Chondrocyte (in vitro differentiated cells): ENCODE results near the gene DSCAM. TPM values are rescaled to one million over a fixed set of nuclear protein-coding genes. Genes with fewer than 3 reads are reported as not detected.

Source experiments
- DNase-seq: peaks from one replicate; pipeline ENCODE4 v3.0.0; 2021; ENCODE audit warnings: mixed read lengths, low spot score
- H3K27ac Mint-ChIP-seq: one replicate; pipeline ENCODE4 v1.8.0; 2021; ENCODE audit warnings: mild to moderate bottlenecking, moderate library complexity, mixed read lengths; ENCODE audit not compliant: unreplicated experiment
- H3K27me3 Mint-ChIP-seq: 2 replicates; pipeline ENCODE4 v1.8.0; 2021; ENCODE audit warnings: low read depth, mixed read lengths
- H3K36me3 Mint-ChIP-seq: 2 replicates; pipeline ENCODE4 v1.8.0; 2021; ENCODE audit warnings: low read depth, mixed read lengths
- H3K4me1 Mint-ChIP-seq: 2 replicates; pipeline ENCODE4 v1.8.0; 2021; ENCODE audit warnings: low read depth, mild to moderate bottlenecking, mixed read lengths
- H3K4me3 Mint-ChIP-seq: one replicate; pipeline ENCODE4 v1.8.0; 2021; ENCODE audit warnings: mild to moderate bottlenecking, moderate library complexity, mixed read lengths; ENCODE audit not compliant: unreplicated experiment
- H3K9me3 Mint-ChIP-seq: 2 replicates; pipeline ENCODE4 v1.8.0; 2021; ENCODE audit warnings: low read depth, mixed read lengths
- total RNA-seq: library from RNA; stranded (reverse); gene quantifications from 3 replicates; pipeline ENCODE4 v1.2.1, GENCODE V29; 2021
- TF ChIP-seq, protein P1 (sequence below): fragments of 200-600 bp; sonication (generic); IDR thresholded peaks from 2 replicates; pipeline ENCODE4 v1.5.0; 2021; ENCODE audit warnings: antibody characterized with exemption, mild to moderate bottlenecking, moderate library complexity

DSCAM gene
- total RNA-seq, 1 donor from 2014 or later: not detected

GRCh38 chr21:40689840-40690360 is 157.1 kb downstream of the DSCAM start:
- no peak for DNase-seq
- H3K9me3 Mint-ChIP-seq: peaks cover 2% of the 10 kb centered on the region
- TF ChIP-seq, protein P1, sequence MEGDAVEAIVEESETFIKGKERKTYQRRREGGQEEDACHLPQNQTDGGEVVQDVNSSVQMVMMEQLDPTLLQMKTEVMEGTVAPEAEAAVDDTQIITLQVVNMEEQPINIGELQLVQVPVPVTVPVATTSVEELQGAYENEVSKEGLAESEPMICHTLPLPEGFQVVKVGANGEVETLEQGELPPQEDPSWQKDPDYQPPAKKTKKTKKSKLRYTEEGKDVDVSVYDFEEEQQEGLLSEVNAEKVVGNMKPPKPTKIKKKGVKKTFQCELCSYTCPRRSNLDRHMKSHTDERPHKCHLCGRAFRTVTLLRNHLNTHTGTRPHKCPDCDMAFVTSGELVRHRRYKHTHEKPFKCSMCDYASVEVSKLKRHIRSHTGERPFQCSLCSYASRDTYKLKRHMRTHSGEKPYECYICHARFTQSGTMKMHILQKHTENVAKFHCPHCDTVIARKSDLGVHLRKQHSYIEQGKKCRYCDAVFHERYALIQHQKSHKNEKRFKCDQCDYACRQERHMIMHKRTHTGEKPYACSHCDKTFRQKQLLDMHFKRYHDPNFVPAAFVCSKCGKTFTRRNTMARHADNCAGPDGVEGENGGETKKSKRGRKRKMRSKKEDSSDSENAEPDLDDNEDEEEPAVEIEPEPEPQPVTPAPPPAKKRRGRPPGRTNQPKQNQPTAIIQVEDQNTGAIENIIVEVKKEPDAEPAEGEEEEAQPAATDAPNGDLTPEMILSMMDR: no peak
- no peaks in the 10 kb centered on the region for H3K27me3 Mint-ChIP-seq
- H3K4me3 Mint-ChIP-seq: no peak overlapping the region
- H3K4me1 Mint-ChIP-seq: peaks cover 1% of the 10 kb centered on the region
- H3K36me3 Mint-ChIP-seq: no peaks in the 10 kb centered on the region
- H3K27ac Mint-ChIP-seq: no peak overlapping the region

GRCh38 chr21:40689217-40689616 is 157.7 kb downstream of the DSCAM start:
- peaks cover 4% of the 10 kb centered on the region for H3K4me1 Mint-ChIP-seq
- H3K27me3 Mint-ChIP-seq: no peaks in the 10 kb centered on the region
- TF ChIP-seq, protein P1: no peak
- H3K4me3 Mint-ChIP-seq: no peak overlapping the region
- peaks cover 2% of the 10 kb centered on the region for H3K9me3 Mint-ChIP-seq
- H3K36me3 Mint-ChIP-seq: no peaks in the 10 kb centered on the region
- DNase-seq: no peak
- no peak overlapping the region for H3K27ac Mint-ChIP-seq

GRCh38 chr21:40688106-40688864 is 158.7 kb downstream of the DSCAM start:
- no peaks in the 10 kb centered on the region for H3K36me3 Mint-ChIP-seq
- no peak overlapping the region for H3K4me3 Mint-ChIP-seq
- no peak for DNase-seq
- peaks cover 4% of the 10 kb centered on the region for H3K9me3 Mint-ChIP-seq
- H3K27ac Mint-ChIP-seq: no peak overlapping the region
- H3K4me1 Mint-ChIP-seq: peaks cover 4% of the 10 kb centered on the region
- H3K27me3 Mint-ChIP-seq: no peaks in the 10 kb centered on the region
- TF ChIP-seq, protein P1: no peak

- TF ChIP-seq, protein P1: no peak
- Mint-ChIP-seq H3K36me3 (no peaks in the 10 kb centered on the region), H3K4me3 (no peak overlapping the region), H3K27ac (no peak overlapping the region), H3K9me3 (peaks cover 6% of the 10 kb centered on the region), H3K27me3 (no peaks in the 10 kb centered on the region), H3K4me1 (peaks cover 4% of the 10 kb centered on the region)
- DNase-seq: no peak
Measured at GRCh38 chr21:40687625-40688024, 159.3 kb downstream of the DSCAM start.

- DNase-seq: no peak
- Mint-ChIP-seq H3K27ac (no peak overlapping the region), H3K4me3 (no peak overlapping the region), H3K27me3 (no peaks in the 10 kb centered on the region), H3K36me3 (peaks cover 3% of the 10 kb centered on the region), H3K4me1 (peaks cover 4% of the 10 kb centered on the region), H3K9me3 (peaks cover 8% of the 10 kb centered on the region)
- TF ChIP-seq, protein P1: no peak
Measured at GRCh38 chr21:40686526-40686925, 160.4 kb downstream of the DSCAM start.
